Jurkat, Clone E6-1 (cell line): ENCODE measurements around the gene CEP290.
A peak's percentile ranks its signal among the peaks of the same experiment; 100 is the strongest.
"Not testable (repeated sequence)": the region's sequence is repeated elsewhere in the genome, so short reads cannot be mapped to it uniquely, and the experiment has no call there.

Experiments
- DNase-seq: peaks from one replicate; pipeline ENCODE4 v3.0.0-alpha.2; 2011; ENCODE audit warnings: low read depth, low spot score
- H3K4me3 ChIP-seq: 2 replicates; pipeline ENCODE4 v1.5.1; 2011; ENCODE audit warnings: mild to moderate bottlenecking, low read length, control low read depth, moderate library complexity

The CEP290 gene

DNA sequence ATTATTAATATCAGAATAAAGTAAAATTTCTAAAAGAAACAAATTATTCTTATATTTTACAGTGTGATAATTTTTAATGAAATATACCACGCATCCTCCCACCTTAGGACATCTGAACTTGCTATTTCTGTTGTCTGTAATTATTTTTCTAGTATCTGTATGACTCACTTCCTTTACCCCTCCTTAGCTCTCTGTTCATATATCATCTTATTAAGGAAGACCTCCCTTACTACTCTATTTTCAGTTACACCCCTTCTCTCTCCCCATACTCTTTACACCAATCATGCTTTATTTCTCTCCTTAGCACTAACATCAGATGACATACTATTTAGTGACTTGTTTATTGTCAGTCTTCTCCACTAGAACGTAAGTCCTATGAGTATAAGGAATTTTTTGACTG is 78.5 kb downstream of the CEP290 start:
- H3K4me3 ChIP-seq, result no peak overlapping the region
- no peak for DNase-seq

DNA sequence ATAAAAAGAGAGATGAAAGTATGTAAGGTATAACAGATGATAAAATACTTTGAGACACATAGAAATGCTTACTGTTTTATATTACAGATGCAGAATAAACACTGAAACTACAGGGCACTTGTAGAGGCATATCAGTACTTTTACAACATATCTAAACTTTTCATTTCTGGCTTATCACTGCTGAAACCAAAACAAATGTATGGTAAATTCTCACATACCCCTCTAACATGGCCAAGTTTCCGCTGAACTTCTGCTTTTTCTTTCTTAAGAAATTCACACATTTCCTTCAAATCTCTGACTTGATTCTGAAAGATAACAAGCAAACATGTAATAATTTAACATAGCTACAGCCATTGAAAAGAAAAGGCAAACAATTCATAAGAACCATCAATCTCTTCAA is 79.4 kb downstream of the CEP290 start:
- no peak for DNase-seq

DNA sequence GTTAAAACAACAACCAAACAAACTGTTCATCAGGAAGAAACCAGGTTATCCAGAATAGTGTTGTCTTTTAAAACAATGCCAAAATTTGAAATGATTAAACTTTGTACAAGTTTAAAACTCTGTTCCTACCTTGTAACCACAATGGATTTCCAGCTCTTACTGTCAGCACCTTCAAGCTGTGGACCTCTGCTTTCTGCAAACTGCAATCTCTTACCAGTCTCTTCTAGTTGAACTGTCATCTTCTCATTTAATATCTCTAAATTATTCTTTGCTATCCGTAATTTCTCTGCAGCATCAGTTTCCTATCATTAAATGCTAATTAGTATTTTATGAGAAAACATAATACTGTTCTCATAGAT is 83.2 kb downstream of the CEP290 start:
- no peak for DNase-seq
- H3K4me3 ChIP-seq, result no peak overlapping the region

More for the DNA sequence above, 79.4 kb downstream of the CEP290 start:
- no peak overlapping the region for H3K4me3 ChIP-seq

DNA sequence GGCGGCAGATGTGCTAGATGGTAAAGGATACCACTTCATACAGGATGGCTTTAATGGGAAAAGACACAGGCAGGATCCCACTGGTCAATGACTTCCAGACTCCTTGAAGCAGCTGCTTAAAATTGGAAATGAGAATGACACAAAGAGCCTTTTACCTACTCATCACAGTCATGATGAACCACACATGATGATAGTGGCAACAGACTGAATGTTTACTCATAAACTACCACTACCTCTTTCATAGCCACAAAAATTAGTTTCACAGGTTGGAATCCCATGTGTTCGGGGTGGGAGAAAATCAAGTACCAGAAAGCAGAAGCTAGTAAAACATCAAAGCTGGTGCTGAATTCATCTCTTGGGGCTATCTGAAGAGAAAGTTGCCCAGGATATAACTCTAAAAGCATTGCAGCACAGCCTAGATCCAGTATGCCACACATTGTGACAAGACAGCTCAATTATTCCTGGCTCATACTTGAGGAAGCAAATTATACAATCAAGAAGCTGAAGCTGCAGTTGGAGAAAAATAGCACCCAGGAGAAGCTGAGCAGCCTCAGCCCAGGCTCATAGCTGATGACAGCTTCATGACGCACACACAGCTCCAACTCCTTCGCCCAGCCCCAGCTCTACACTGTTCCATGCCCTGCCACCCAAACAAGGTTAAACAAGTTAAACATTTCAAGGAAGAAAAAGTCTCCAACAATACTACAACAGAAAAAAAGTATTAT is 83.7 kb downstream of the CEP290 start:
- no peak overlapping the region for H3K4me3 ChIP-seq
- no peak for DNase-seq

DNA sequence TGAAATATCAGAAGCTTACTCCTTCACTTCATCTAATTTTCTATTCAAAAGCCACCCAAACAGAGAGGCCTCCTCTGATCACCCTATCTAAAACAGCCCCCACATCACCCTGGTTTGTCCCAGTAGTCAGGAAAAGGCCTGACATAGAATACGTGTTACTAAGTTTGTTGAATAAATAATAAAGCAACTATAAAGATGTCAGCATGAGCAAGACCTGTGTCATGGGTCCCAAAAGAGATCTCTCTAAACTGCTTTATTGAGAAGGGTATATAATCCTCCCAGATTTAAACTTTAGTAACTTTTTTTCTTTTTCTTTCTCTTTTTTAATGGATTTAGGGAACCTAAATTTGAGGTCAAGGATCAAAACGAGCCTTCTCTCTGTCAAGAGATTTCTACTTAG is 85.3 kb downstream of the CEP290 start:
- DNase-seq, result no peak
- H3K4me3 ChIP-seq, result no peak overlapping the region

DNA sequence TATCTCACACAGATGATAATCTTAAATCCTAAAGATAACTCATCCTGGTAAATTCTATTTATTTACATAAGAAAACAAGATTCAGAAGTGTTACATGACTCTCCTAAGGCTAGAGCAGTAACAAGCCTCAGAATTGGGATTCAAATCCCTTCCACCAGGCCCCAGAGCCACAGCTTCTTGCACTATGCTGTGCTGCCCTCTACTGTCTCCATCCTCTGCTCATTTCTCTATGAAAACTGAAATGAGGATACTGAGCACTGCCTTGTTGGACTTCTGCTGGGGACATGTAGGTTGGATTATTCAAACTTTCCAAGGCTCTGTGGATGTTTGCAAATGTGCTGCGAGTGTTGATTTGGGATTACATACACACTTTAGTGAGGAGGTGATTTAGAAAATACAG is 89.2 kb downstream of the CEP290 start:
- peak; percentile 17 for DNase-seq
- no peak overlapping the region for H3K4me3 ChIP-seq

DNA sequence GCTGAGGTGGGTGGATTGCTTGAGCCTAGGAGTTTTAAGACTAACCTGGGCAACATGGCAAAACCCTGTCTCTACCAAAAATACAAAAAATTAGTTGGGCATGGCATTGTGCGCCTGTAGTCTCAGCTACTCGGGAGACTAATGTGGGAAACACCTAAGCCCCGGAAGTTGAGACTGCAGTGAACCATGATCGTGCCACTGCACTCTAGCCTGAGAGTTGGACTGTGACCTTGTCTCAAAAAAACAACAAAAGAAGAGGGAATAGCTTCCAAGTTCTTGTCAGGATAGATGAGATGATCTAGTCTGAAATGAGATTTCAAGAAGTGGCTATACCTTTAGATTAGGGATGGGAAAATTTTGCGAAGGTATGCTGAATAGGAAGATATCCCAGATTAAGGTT is 97.9 kb downstream of the CEP290 start:
- H3K4me3 ChIP-seq, result no peak overlapping the region
- no peak for DNase-seq

DNA sequence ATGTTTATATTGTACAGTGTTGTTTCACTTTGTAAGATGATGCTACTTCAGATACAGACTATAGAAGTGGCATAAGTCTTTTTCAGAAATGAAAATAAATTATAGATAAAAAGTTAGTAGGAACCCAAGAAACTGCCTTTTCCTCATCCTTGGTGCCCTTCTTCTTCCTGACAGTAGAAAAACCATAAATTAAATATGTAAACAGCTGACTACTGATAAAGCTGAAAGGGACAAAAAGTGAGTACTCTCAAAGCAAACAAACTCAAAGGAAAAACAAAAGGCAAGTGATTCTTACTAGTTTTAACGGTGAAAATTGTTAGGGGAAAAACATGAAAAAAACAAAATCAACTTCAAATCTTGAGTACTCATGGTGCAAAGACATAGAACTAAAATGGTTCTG is 104.1 kb downstream of the CEP290 start:
- no peak for DNase-seq
- no peak overlapping the region for H3K4me3 ChIP-seq

DNA sequence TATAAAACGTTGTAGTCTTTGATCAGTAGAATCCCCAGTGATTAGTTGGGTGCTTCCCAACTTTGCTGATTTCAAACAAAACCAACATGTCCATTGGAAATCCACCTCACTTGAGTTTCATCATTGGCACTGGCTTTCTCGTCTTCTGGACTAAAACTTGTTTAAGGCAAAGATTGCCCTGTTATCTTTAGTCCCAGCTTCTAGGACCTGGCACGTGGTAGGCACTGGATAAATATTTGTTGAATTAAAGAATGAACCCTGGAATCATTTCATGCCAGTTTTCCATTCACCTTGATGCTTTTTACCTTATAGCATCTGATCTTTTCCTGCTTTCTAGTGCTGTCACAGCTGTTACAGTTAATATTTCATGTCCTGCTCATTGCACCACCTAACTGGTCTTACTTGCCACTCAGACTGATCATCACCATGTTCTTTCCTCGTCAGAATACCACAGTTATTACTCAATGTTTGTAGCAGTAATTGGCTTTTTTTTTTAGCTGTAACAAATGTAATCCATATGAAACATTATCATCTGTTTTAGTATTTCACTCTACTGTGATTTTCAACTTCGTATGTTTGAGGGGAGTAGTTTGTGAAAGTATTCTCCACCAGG is 105.4 kb downstream of the CEP290 start:
- DNase-seq, result no peak
- peak overlapping the region; percentile 72 for H3K4me3 ChIP-seq

DNA sequence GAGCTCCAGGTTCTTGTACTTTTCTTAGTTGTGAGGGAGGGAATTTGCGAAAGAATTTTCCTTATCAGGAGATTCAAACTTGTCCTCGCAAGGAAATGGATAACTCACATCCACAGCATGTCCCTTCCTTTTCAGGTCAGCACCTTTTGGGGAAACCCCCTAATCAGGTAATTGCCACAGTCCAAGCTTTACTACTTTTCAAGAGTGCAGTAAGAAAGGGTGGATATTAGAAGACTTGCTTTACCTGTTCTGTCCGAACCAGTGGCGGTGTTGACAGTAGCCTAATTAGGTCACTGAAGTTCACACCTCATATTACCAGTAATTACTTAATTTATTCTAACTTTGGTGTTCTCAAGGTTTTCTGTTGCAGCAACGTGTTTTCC is 106.0 kb downstream of the CEP290 start:
- peak overlapping the region; percentile 72 for H3K4me3 ChIP-seq
- no peak for DNase-seq

DNA sequence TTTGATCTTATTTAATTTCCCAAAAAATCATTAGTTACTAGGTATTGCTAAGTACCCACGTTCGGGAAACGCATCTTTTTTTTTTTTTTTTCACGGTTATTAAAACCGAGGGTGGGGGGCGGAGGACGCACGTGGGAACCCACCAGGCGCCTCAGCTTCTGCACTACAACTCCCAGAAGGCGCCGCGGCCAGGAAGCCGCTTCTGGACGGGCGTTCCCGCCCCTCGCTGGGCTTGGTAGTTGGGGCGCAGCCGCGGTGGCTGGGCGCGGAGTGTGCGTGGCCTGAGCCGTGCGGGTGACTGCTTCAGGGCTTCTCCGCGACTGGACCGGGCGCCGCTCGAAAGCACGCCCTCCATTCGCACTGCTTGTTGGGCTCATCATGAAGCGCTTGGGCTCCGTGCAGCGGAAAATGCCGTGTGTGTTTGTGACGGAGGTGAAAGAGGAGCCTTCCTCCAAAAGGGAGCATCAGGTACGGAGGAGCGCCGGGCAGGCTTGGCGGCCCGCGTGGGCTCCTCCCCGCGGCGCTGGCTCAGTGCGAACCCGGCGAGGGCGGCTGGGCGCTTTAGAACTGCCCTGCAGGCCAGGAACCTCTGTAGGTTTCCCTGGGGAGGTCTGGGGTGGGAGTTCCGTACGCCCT is 106.5 kb downstream of the CEP290 start:
- peak overlapping the region; percentile 72 for H3K4me3 ChIP-seq
- peak; percentile 77 for DNase-seq

DNA sequence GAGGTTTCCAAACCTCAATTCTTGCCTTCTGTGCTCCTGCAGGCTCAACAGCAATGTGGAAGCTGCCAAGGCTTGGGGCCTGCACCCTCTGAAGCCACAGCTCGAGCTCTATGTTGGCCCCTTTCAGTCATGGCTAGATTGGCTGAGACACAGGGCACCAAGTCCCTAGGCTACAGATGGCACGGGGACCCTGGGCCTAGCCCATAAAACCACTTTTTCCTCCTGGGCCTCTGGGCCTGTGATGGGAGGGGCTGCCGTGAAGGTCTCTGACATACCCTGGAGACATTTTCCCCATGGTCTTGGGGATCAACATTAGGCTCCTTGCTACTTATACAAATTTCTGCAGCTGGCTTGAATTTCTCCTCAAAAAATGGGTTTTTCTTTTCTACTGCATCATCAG is 110.7 kb downstream of the CEP290 start:
- H3K4me3 ChIP-seq, DNase-seq: not testable (repeated sequence)

DNA sequence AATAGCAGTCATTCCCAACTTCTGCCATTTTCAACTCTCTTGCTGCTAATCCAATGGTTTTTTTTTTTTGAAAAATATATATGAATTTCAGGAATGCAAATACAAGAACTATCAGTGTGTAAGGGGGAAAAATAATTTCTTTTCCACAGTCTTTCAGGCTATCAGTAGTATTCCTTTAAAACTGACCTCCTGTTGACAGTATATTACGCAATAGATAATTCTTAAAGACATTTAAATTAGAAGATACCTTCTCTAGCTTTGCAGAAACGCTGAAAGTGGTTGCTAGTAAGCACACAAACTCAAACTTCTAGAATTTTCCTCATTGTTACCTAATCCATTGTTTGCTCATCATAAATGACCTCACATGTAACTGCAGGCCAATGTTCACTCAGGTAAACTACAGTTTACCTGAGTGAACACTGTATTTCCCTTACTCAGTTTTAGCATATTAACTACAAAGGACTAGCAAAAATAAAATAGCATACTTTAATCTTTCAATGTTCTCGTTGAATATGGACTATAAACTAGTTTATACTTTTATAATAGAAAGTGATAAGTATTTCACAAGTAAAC is 112.7 kb downstream of the CEP290 start, which contains the start of gene C12orf50:
TSS of gene C12orf50 (minus strand) at position 309 of the 573 bp plus-strand sequence. CDS start 2,439 bp downstream, outside the sequence.
- DNase-seq, result no peak
- H3K4me3 ChIP-seq, result no peak within 1 kb of the TSS

DNA sequence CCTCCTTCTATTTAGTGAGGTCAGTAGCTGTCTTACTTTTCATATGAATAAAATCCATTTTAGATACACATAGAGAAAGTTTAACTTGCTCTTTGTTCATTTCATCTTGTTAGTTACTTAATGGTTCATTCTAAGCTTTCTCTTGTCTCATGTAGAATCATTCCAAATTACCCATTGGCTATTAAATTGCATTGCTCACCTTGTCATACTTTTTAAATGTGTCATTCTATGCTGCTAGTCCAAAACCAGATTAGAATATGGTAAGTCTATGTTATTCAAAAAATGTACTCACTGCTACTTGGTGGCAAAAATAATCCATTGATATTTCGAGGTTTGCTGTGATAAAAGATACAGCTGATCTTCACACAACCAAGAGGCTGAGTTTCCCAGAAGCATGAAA is 115.7 kb downstream of the CEP290 start:
- no peak for DNase-seq
- no peak overlapping the region for H3K4me3 ChIP-seq

DNA sequence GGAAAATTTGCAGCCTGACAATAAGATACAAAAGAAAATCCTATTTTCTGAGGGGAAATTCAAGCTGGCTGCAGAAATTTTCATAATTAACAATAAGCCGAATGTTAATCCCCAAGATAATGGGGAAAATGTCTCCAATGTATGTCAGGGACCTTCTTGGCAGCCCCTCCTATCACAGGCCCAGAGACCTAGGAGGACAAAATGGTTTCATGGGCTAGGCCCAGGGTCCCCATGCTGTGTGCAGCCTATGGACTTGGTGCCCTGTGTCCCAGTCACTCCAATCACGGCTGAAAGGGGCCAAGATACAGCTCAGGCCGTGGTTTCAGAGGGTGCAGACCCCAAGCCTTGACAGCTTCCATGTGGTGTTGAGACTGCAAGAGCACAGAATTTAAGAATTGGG is 123.9 kb downstream of the CEP290 start:
- no peak overlapping the region for H3K4me3 ChIP-seq
- DNase-seq, result no peak

DNA sequence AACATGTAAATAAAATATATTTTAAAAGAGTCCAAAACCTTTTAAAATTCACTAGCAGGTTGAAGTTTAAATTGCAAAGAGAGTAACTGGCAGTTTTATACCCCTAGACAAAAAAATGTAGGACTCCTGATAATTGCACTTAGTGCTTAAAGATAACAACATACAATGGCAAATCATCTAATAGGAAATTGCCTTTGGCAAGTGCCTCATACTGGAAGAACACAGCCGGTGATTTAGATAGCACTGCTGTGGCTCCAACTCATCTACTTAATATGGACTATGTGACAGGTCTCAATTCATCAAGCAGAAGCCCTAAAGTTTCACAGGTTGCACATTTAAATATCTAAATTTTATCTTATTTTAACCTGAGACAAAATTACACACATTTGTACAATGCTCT is 126.1 kb downstream of the CEP290 start:
- no peak for DNase-seq
- H3K4me3 ChIP-seq, result no peak overlapping the region

DNA sequence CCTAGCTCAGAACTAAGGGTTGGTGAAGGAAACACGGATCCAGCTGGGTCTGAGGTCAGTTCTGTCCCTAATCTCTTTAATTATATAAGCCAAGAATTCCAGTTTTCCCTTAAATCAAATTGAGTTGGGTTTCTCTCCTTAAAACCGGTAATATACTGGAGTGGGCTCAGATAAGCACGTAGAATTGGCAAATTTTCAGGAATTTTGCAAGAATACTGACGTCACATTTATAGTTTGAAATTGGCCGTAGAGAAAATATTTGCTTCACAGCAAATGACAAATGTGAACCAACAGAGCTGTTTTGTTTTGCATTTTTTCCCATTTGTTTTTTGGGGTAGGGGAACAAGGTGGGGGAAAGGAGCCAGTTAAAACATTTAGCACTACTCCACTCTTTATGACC is 130.1 kb downstream of the CEP290 start:
- DNase-seq, result no peak
- no peak overlapping the region for H3K4me3 ChIP-seq

DNA sequence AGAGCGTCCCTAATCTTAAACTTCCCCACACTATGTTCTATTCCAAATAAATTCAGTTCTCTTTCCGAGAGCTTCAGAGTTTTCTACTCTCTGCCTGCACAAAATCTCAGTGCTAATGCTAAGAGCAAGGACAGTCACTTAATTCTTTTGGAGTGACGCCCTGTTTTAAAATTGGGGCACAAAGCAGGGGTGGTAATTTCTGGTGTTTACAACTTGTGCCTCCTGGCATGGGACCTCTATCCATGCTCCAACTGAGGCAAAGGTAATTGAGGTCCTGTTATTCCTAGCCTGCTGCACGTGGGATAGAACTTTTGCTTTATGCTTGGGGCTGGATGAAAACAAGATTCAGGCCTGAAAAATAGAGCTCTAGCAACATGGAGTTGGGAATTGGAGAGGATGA is 135.5 kb downstream of the CEP290 start:
- no peak for DNase-seq
- H3K4me3 ChIP-seq, result no peak overlapping the region

DNA sequence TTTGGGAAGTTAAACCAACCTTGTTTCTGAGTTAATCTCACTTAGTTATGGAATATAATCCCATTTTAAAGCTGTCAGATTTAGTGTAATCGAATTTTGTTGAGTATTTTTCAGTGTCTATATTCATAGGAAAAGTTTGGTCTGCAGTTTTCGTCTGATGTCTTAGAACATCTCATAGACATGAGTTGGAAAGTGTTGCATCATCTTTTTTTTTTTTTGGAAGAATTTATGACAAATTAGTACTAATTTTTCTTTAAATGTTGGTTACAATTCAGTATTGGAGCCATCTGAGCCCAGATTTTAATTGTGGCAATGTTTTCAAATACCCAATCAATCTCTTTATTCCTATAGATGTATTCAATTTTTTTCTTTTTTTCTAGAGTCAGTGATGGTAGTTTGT is 140.6 kb downstream of the CEP290 start:
- no peak for DNase-seq
- no peak overlapping the region for H3K4me3 ChIP-seq
